Esophagus squamous epithelium (tissue), 5 donors: ENCODE data around the gene VKORC1. TPM values are rescaled to one million over a fixed set of nuclear protein-coding genes. Genes with fewer than 3 reads are reported as not detected.
"Not testable (repeated sequence)": the region's sequence is repeated elsewhere in the genome, so short reads cannot be mapped to it uniquely, and the experiment has no call there.

Source experiments
- DNase-seq: peaks from one replicate; lab custom pipeline; 2025; lab: John Stamatoyannopoulos, UW
- H3K27ac ChIP-seq, 4 donors: fragments of 200-600 bp; sonication (generic); one replicate each; pipeline ENCODE4 v1.5.1; 2016 to 2019; ENCODE audit warnings: mild to moderate bottlenecking in 1 of 4
- H3K27me3 ChIP-seq, 4 donors: fragments of 200-600 bp; sonication (generic); 1 replicate in 3 of 4; 2 replicates in 1 of 4; pipeline versions ENCODE4 v1.5.1 to v1.6.0; 2017 to 2021; ENCODE audit warnings: antibody characterized with exemption in 1 of 4
- H3K36me3 ChIP-seq, 3 donors: fragments of 200-600 bp; sonication (generic); one replicate each; pipeline ENCODE4 v1.5.1; 2016 to 2019
- H3K4me1 ChIP-seq, 3 donors: fragments of 200-600 bp; sonication (generic); one replicate each; pipeline ENCODE4 v1.5.1; 2017 to 2019
- H3K4me3 ChIP-seq, 4 donors: fragments of 200-600 bp; sonication (generic); 1 replicate in 3 of 4; 2 replicates in 1 of 4; pipeline ENCODE4 v1.5.1; 2016 to 2019; ENCODE audit warnings: mild to moderate bottlenecking in 2 of 4, moderate library complexity in 1 of 4
- H3K9me3 ChIP-seq, 3 donors: fragments of 200-600 bp; sonication (generic); one replicate each; pipeline ENCODE4 v1.5.1; 2016 to 2019
- POLR2A ChIP-seq, 4 donors: fragments of 450-650 bp; IDR thresholded peaks; one replicate each; pipeline ENCODE4 v1.6.1; 2017; ENCODE audit warnings: antibody characterized with exemption in 4 of 4, mild to moderate bottlenecking in 4 of 4, moderate library complexity in 3 of 4
- WGBS, 2 donors: methylation state at CpG; one replicate each; pipeline ENCODE4 v1.1.5; 2018; 5-methylcytosine and 5-hydroxymethylcytosine counted together
- intact Hi-C: fragments of 100-400 bp; cut with DNase I; formaldehyde crosslinking; loops from one replicate; pipeline ENCODE4 v1.15.0; 2022
- total RNA-seq, 4 donors: library from RNA; depleted of rRNA; stranded (reverse); fragments of >200 nt; gene quantifications; one replicate each; pipeline ENCODE4 v1.1.0, GENCODE V29; 2016
- TF ChIP-seq, protein P1 (sequence below), 6 experiments: fragments of 450-650 bp in 4 of 6; fragments of 200-600 bp in 2 of 6; sonication (generic) in 2 of 6; IDR thresholded peaks; one replicate each; pipeline ENCODE4 v1.5.1; 2016 to 2019; ENCODE audit warnings: antibody characterized with exemption in 6 of 6, mild to moderate bottlenecking in 4 of 6, moderate library complexity in 4 of 6
- donor health status: DM: yes; HTN: yes; CAD: no.

VKORC1 gene
- total RNA-seq, 4 donors from 2014 or later: 27.6 to 56.6 (median 44.0) TPM

DNA sequence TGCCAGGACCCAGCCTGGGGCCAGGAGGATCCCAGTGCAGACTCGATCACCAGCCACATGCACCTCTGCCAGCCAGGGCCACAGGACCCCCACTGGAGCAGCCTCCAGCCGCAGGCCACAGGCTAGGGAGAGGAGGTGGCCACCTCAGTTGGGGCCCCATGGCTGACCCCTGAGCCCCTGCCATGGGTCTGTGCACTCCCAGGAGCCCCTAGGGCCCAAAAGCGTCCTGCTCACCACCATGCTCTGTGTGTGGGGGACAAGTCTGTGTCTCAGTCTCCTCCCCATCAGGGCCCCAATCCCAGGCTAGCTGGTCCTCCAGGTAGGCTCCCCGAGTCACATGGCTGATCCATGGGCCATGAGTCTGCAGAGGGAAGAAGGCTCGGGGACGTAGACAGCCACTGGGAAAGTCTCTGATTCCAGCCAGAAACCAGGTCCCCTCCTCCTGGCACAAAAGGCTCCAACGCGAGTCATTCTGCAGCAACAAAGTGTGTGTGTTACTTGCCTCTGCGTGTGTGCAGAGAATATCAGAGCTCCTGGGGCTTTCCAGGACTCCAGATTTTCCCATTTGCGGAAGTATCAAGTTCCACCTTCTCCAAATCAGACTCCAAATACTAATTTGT lies 47.0 kb upstream of the VKORC1 start:
- no peak for DNase-seq
- peaks cover 28 to 64% (median 33%) of the 10 kb centered on the region in 3 donors for H3K4me1 ChIP-seq

GRCh38 chr16:31141071-31141469 lies 46.5 kb upstream of the VKORC1 start:
- DNase-seq, H3K36me3 ChIP-seq, H3K9me3 ChIP-seq, H3K27me3 ChIP-seq: not testable (repeated sequence)
- 64 to 72% methylated on average over 5 to 9 of the region's 9 CpGs for WGBS, 2 donors
- intact Hi-C loops: loop anchor here (5.0 kb wide), 1 partner anchor 154 kb away; the partner anchor contains the start of gene HSD3B7
- Histone ChIP-seq H3K27ac (peak overlapping the region; percentile 88 to 93 (median 89)), H3K4me3 (peak overlapping the region in 3 of 4 donors; percentile 40 to 70 (median 59)), H3K4me1 (peaks cover 29 to 65% (median 33%) of the 10 kb centered on the region in 3 donors)

More for the DNA sequence above, 47.0 kb upstream of the VKORC1 start:
- Histone ChIP-seq H3K27me3 (peaks cover 0 to 4% (median 0%) of the 10 kb centered on the region in 4 donors), H3K9me3 (no peaks in the 10 kb centered on the region), H3K27ac (peak overlapping the region; percentile 88 to 93 (median 89)), H3K36me3 (no peaks in the 10 kb centered on the region), H3K4me3 (peak overlapping the region; percentile 2 to 70 (median 50))
- WGBS, 2 donors: 3 to 9% methylated on average over 4 of the region's 10 CpGs
- intact Hi-C loops: loop anchor here (5.0 kb wide), 1 partner anchor 154 kb away; the partner anchor contains the start of gene HSD3B7
- peak in 1 of 4 donors; percentile 37 for TF ChIP-seq POLR2A (IDR thresholded peaks at IDR 0.05)
- TF ChIP-seq, protein P1, sequence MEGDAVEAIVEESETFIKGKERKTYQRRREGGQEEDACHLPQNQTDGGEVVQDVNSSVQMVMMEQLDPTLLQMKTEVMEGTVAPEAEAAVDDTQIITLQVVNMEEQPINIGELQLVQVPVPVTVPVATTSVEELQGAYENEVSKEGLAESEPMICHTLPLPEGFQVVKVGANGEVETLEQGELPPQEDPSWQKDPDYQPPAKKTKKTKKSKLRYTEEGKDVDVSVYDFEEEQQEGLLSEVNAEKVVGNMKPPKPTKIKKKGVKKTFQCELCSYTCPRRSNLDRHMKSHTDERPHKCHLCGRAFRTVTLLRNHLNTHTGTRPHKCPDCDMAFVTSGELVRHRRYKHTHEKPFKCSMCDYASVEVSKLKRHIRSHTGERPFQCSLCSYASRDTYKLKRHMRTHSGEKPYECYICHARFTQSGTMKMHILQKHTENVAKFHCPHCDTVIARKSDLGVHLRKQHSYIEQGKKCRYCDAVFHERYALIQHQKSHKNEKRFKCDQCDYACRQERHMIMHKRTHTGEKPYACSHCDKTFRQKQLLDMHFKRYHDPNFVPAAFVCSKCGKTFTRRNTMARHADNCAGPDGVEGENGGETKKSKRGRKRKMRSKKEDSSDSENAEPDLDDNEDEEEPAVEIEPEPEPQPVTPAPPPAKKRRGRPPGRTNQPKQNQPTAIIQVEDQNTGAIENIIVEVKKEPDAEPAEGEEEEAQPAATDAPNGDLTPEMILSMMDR (IDR thresholded peaks at IDR 0.05): no peak

DNA sequence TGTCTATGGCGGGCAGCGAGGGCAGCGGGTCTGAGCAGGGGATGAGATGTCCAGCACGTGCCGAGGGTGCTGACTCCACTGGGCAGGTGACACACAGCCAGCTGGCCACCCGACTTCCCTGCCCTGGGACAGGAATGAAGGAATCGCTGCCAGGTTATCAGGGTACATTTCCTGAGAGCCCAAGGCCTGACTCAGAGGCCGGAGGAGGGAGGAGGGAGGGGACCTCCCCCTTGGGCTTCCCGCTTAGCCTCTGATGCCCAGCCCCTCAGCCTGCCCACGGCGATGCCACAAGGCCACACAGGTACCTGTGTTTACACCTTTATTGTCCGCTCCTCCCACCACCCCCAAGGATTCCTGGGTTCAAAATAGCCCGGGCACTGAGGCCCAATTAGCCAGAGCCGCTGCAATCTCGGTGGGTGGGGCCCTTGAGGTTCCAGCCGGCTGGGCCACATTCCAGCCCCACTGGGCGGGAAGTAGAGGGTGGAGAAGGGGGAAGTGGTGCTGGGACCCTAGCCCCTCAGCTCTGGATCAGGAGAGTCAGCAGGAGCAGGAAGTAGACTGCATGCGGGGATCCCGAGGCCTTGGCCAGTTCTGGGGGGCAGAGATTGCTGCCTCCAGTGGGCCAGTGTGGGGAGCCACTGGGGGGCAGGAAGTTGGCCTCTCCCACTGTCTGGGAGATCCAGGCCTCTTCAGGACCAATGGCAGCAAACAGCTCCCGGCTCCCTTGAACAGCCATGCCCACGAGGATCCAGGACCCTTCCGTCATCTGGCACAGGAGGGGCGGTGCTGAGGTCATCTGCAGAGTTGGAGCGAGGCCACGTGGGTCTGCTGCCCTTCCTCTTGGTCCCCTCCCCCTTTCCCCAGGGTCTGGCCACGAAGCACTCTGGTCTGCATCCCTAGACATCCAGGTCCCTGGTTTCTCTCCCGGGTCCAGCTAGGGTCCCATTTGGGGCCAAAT lies 44.3 kb upstream of the VKORC1 start:
- Histone ChIP-seq H3K4me1 (peaks cover 34 to 80% (median 35%) of the 10 kb centered on the region in 3 donors), H3K9me3 (no peaks in the 10 kb centered on the region), H3K27me3 (peaks cover 0 to 5% (median 0%) of the 10 kb centered on the region in 4 donors), H3K4me3 (peak overlapping the region in 2 of 4 donors; percentile 13 to 49), H3K27ac (peak overlapping the region; percentile 77 to 93 (median 82)), H3K36me3 (no peaks in the 10 kb centered on the region)
- TF ChIP-seq, protein P1 (IDR thresholded peaks at IDR 0.05): no peak
- no peak for TF ChIP-seq POLR2A (IDR thresholded peaks at IDR 0.05)
- WGBS, 2 donors: 27 to 71% methylated on average over 13 to 16 of the region's 27 CpGs
- no peak for DNase-seq
- intact Hi-C loops: no loop called here

- intact Hi-C loops, H3K27ac ChIP-seq, H3K27me3 ChIP-seq, DNase-seq, H3K9me3 ChIP-seq, H3K4me3 ChIP-seq: not testable (repeated sequence)
- peaks cover 0 to 12% (median 0%) of the 10 kb centered on the region in 3 donors for H3K36me3 ChIP-seq
- WGBS, 2 donors: 85 to 89% methylated on average over 19 to 20 of the region's 20 CpGs
- peaks cover 39 to 83% (median 42%) of the 10 kb centered on the region in 3 donors for H3K4me1 ChIP-seq
These were observed 42.4 kb upstream of the VKORC1 start for GRCh38 chr16:31136822-31137499.

DNA sequence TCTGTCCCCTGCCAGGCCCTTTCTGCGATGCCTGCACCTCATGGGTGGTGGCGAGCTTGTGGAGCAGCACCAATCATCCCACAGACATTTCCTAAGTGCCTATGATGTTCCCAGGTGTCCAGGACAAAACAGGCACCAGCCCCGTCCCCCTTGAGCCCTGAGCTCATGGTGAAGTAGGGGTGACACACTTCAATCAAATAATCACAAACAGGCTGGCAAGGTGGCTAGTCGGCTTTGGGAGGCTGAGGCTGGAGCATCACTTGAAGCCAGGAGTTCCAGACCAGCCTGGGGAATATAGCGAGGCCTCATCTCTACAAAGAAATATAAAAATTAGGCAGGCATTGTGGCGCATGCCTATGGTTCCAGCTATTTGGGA lies 41.7 kb upstream of the VKORC1 start:
- intact Hi-C loops: no loop called here
- Histone ChIP-seq H3K9me3 (no peaks in the 10 kb centered on the region), H3K27me3 (peaks cover 0 to 5% (median 0%) of the 10 kb centered on the region in 4 donors), H3K27ac (peak overlapping the region in 3 of 4 donors; percentile 93 to 96 (median 94)), H3K4me1 (peaks cover 39 to 83% (median 41%) of the 10 kb centered on the region in 3 donors), H3K36me3 (peaks cover 0 to 19% (median 0%) of the 10 kb centered on the region in 3 donors), H3K4me3 (no peak overlapping the region)
- WGBS, 2 donors: 77 to 78% methylated on average over 4 to 6 of the region's 6 CpGs
- no peak for TF ChIP-seq POLR2A (IDR thresholded peaks at IDR 0.05)
- TF ChIP-seq, protein P1 (IDR thresholded peaks at IDR 0.05): no peak
- DNase-seq: no peak
